Endothelial cell of umbilical vein (primary cell): ENCODE results near the gene LIM2. TPM values are rescaled to one million over a fixed set of nuclear protein-coding genes. Genes with fewer than 3 reads are reported as not detected.

Experiments
- BruUV-seq: library from RNA; stranded (reverse); fragments of 400-500 nt; replicated peaks from 2 replicates; lab custom pipeline; 2021; lab: Mats Ljungman, UMichigan
- CTCF ChIA-PET: fragments of 300-600, 350-600 bp; sonication (Branson Sonifier 250); formaldehyde crosslinking; loops from one replicate; lab custom pipeline; 2021; ENCODE audit warnings: antibody characterized with exemption, inconsistent platforms; lab: Charles Lee
- POLR2A ChIA-PET: fragments of 300-600, 350-600 bp; sonication (Branson Sonifier 250); formaldehyde crosslinking; loops from one replicate; lab custom pipeline; 2021; ENCODE audit warnings: antibody characterized with exemption, inconsistent platforms; lab: Charles Lee
- DNase-seq: peaks from one replicate; pipeline ENCODE4 v3.0.0-alpha.2; 2011; ENCODE audit warnings: low read depth, low spot score
- FAIRE-seq: peaks from 2 replicates; lab custom pipeline; 2011; peaks lifted over from hg19 to GRCh38; lab: Jason Lieb, UNC
- H2AFZ ChIP-seq: 2 replicates; pipeline ENCODE4 v1.6.0; 2012; ENCODE audit warnings: low read depth, low read length, control low read depth, inconsistent platforms
- H3K27ac ChIP-seq: 2 replicates; pipeline ENCODE4 v1.5.1; 2011; ENCODE audit warnings: low read depth, mild to moderate bottlenecking, control low read depth, low read length, moderate library complexity; ENCODE audit not compliant: insufficient read depth
- H3K27me3 ChIP-seq, 2 experiments: 2 replicates each; pipeline versions ENCODE4 v1.6.0 to v1.6.1; 2011; ENCODE audit warnings: low read length in 2 of 2, mixed read lengths in 1 of 2; ENCODE audit not compliant: control insufficient read depth in 2 of 2, insufficient read depth in 2 of 2
- H3K36me3 ChIP-seq, 2 experiments: 2 replicates in 1 of 2; 3 replicates in 1 of 2; pipeline ENCODE4 v1.5.1; 2011; ENCODE audit warnings: low read length in 2 of 2, mild to moderate bottlenecking in 1 of 2, moderate library complexity in 1 of 2; ENCODE audit not compliant: control insufficient read depth in 2 of 2, insufficient read depth in 2 of 2; ENCODE audit errors: extremely low read depth in 1 of 2
- H3K4me1 ChIP-seq: 3 replicates; pipeline ENCODE4 v1.5.1; 2011; ENCODE audit warnings: mild to moderate bottlenecking, low read length; ENCODE audit not compliant: control insufficient read depth, insufficient read depth; ENCODE audit errors: extremely low read depth
- H3K4me2 ChIP-seq: 2 replicates; pipeline ENCODE4 v1.6.1; 2011; ENCODE audit warnings: low read length, control low read depth, mixed read lengths; ENCODE audit not compliant: insufficient read depth
- H3K4me3 ChIP-seq, 3 experiments: fragments of 200-600 bp in 1 of 3; sonication (generic), shearing (Covaris generic) in 1 of 3; replicated peaks in 1 of 3; 2 replicates each; pipeline ENCODE4 v1.5.1; 2011 to 2016; ENCODE audit warnings: control low read depth in 3 of 3, low read length in 3 of 3, mild to moderate bottlenecking in 2 of 3, inconsistent platforms in 1 of 3, low read depth in 1 of 3, moderate library complexity in 1 of 3; ENCODE audit not compliant: insufficient read depth in 1 of 3
- H3K79me2 ChIP-seq: 2 replicates; pipeline ENCODE4 v1.6.0; 2012; ENCODE audit warnings: low read length, inconsistent platforms; ENCODE audit not compliant: control insufficient read depth, insufficient read depth
- H3K9ac ChIP-seq: replicated peaks from 2 replicates; pipeline ENCODE3; 2011; ENCODE audit warnings: low read length, control low read depth; ENCODE audit not compliant: insufficient read depth; ENCODE audit errors: extremely low read depth
- H3K9me1 ChIP-seq: replicated peaks from 3 replicates; pipeline ENCODE4 v1.6.0; 2011; ENCODE audit warnings: mild to moderate bottlenecking, low read length; ENCODE audit not compliant: control insufficient read depth, insufficient read depth; ENCODE audit errors: extremely low read depth
- H3K9me3 ChIP-seq: replicated peaks from 2 replicates; pipeline ENCODE4 v1.5.1; 2012; ENCODE audit warnings: low read length, inconsistent platforms; ENCODE audit not compliant: control insufficient read depth, insufficient read depth
- H4K20me1 ChIP-seq: replicated peaks from 2 replicates; pipeline ENCODE3; 2011; ENCODE audit warnings: mild to moderate bottlenecking, low read length; ENCODE audit not compliant: control insufficient read depth, insufficient read depth; ENCODE audit errors: extremely low read depth
- EZH2 ChIP-seq: IDR thresholded peaks from 2 replicates; pipeline ENCODE4 v1.6.1; 2012; ENCODE audit warnings: borderline replicate concordance, low read depth, mild to moderate bottlenecking, moderate library complexity, low read length, inconsistent platforms; ENCODE audit not compliant: severe bottlenecking
- FOS ChIP-seq: IDR thresholded peaks from 2 replicates; pipeline ENCODE4 v1.6.1; 2011; ENCODE audit warnings: mild to moderate bottlenecking, low read length, moderate library complexity, borderline replicate concordance; ENCODE audit not compliant: insufficient read depth
- GATA2 ChIP-seq: IDR thresholded peaks from 2 replicates; pipeline ENCODE4 v1.7.0; 2011; ENCODE audit warnings: low read depth, mild to moderate bottlenecking, moderate library complexity, mixed read lengths, low read length; ENCODE audit not compliant: insufficient read length, insufficient read depth
- JUN ChIP-seq: IDR thresholded peaks from 2 replicates; pipeline ENCODE4 v1.6.1; 2011; ENCODE audit warnings: borderline replicate concordance, low read depth; ENCODE audit not compliant: insufficient read length, insufficient read depth
- MYC ChIP-seq: IDR thresholded peaks from one replicate; pipeline ENCODE4 v1.6.1; 2011; ENCODE audit warnings: mild to moderate bottlenecking, low read depth, low read length
- POLR2A ChIP-seq: IDR thresholded peaks from 2 replicates; pipeline ENCODE4 v1.6.1; 2012; ENCODE audit warnings: low read depth, mild to moderate bottlenecking, control low read depth, low read length
- POLR2AphosphoS5 ChIP-seq: IDR thresholded peaks from 2 replicates; pipeline ENCODE4 v1.6.1; 2012; ENCODE audit warnings: low read depth, mild to moderate bottlenecking, control low read depth, low read length, moderate library complexity; ENCODE audit not compliant: insufficient read depth
- dilution Hi-C: fragments of 300-500 bp; cut with MboI; formaldehyde crosslinking; loops from one replicate; pipeline ENCODE4 v1.15.0; 2019; ENCODE audit warnings: low sequenced_read_pairs; ENCODE audit not compliant: extremely low pct_ligation_motif_present
- intact Hi-C: fragments of 100-400 bp; cut with micrococcal nuclease; formaldehyde crosslinking; loops from one replicate; pipeline ENCODE4 v1.10.0; 2022
- polyA plus RNA-seq, 4 experiments: library from polyadenylated mRNA; depleted of rRNA in 3 of 4; stranded (reverse) in 3 of 4; unstranded in 1 of 4; fragments of >200 nt; gene quantifications; 2 replicates each; pipeline versions ENCODE4 v1.2.1 to v1.2.3, GENCODE V29; 2011 to 2012; ENCODE audit warnings: missing spikeins in 1 of 4
- total RNA-seq: library from RNA; stranded (reverse); gene quantifications from 2 replicates; pipeline ENCODE4 v1.2.3, GENCODE V29; 2021
- TF ChIP-seq, protein P1 (sequence below): IDR thresholded peaks from 2 replicates; pipeline ENCODE4 v1.6.1; 2011; ENCODE audit not compliant: insufficient read depth, insufficient read length
- TF ChIP-seq, protein P2 (sequence below), 2 donors: IDR thresholded peaks; 1 replicate in 1 of 2; 2 replicates in 1 of 2; pipeline ENCODE4 v1.5.1; 2011; ENCODE audit warnings: low read length in 2 of 2, mild to moderate bottlenecking in 2 of 2, moderate library complexity in 2 of 2, control low read depth in 1 of 2, inconsistent platforms in 1 of 2, low read depth in 1 of 2; ENCODE audit not compliant: insufficient read depth in 1 of 2; ENCODE audit errors: extremely low read depth in 1 of 2

Gene LIM2
- total and polyA plus RNA-seq, 2 donors (not counting 3 experiments of a cell fraction or from before 2014, with no cell fraction given) = not detected

DNA sequence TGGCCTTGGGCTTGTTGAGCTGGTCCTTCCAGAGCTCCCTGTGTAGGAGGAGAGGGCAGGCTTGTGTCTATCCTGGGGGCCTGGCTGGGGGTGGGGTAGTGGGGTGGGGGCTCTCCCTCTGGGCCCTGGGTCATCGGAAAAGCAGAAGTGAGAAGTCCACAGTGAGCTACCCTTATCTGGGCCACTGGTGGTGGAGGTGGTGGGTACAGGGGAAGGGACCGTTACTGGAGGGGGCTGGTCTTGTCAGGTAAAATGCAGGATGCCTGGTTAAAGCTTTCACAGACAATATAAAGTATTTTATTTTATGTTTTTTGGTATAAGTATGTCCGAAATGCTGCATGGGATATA, 30.0 kb upstream of the LIM2 start:
- POLR2A ChIA-PET = no interaction called here
- CTCF ChIA-PET = interaction anchor here (0.9 to 3.1 kb wide), 4 partner anchors 10 to 243 kb away, joined by 3 to 10 read pairs (median 4); partner anchors contain the start of gene NKG7
- TF ChIP-seq GATA2 (no peak), POLR2AphosphoS5 (no peak), JUN (no peak), POLR2A (no peak), EZH2 (no peak)
- TF ChIP-seq, protein P1, sequence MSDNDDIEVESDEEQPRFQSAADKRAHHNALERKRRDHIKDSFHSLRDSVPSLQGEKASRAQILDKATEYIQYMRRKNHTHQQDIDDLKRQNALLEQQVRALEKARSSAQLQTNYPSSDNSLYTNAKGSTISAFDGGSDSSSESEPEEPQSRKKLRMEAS = no peak
- H3K9ac ChIP-seq = no peak overlapping the region
- dilution Hi-C loops (no loop called here), intact Hi-C loops (no loop called here)
- no peaks in the 10 kb centered on the region for H3K9me1 ChIP-seq
- no peak overlapping the region for H2AFZ ChIP-seq
- H3K36me3 ChIP-seq = no peaks in the 10 kb centered on the region
- no peaks in the 10 kb centered on the region for H3K27me3 ChIP-seq
- no peak for DNase-seq
- H3K4me2 ChIP-seq = no peak overlapping the region
- no peaks in the 10 kb centered on the region for H3K4me1 ChIP-seq
- no TSS peak for BruUV-seq
- no peaks in the 10 kb centered on the region for H3K9me3 ChIP-seq
- no peaks in the 10 kb centered on the region for H3K79me2 ChIP-seq
- H3K4me3 ChIP-seq = no peak overlapping the region
- FAIRE-seq = no peak
- H3K27ac ChIP-seq = no peak overlapping the region
- H4K20me1 ChIP-seq = no peaks in the 10 kb centered on the region

DNA sequence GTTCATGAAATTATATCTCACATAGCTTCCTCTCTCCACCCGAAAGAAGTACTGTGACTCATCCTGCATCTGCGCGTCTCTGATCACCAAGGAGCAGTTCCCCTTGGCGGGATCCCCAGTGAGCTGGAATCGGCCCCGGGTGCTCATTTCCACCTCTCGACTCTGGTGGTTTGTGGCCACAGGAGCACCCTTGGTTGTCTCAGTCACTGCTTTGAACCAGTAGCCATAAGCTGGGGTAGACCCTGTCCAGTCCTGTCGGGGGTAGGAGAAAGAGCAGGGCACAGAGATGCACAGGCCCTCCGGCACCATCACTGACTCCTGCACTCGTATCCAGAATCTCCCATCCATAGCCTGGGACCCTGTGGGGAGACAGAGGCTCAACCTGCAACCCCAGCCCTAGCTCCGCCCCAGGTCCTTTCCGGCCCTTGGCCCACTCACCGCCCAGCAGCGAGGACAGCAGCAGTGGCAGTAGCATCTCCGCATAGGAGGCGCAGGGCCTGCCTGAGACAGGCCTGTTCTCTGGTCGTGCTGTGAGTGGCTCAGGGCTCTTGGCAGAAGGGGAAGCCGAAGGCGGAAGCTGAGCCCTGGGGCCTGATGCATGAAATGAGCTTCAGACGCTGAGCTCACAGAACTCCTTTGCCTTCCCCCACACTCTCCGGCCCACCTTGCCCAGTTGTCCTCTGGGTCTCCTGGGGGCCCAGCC, 29.5 kb upstream of the LIM2 start, which contains the start of gene SIGLEC10:
Gene SIGLEC10, minus strand, starts transcription at position 536 of the 703 bp plus-strand sequence. Its CDS starts 61 bp downstream, at position 475.
- H3K4me2 ChIP-seq = no peak within 1 kb of the TSS
- no peak within 1 kb of the TSS for H3K9ac ChIP-seq
- H3K4me3 ChIP-seq = no peak within 1 kb of the TSS
- intact Hi-C loops = no loop called here
- H3K36me3 ChIP-seq = no peaks in the 10 kb centered on the region
- dilution Hi-C loops = no loop called here
- no peaks in the 10 kb centered on the region for H4K20me1 ChIP-seq
- TF ChIP-seq FOS (no peak), JUN (no peak), POLR2AphosphoS5 (no peak), MYC (no peak), GATA2 (no peak)
- TF ChIP-seq, protein P2, sequence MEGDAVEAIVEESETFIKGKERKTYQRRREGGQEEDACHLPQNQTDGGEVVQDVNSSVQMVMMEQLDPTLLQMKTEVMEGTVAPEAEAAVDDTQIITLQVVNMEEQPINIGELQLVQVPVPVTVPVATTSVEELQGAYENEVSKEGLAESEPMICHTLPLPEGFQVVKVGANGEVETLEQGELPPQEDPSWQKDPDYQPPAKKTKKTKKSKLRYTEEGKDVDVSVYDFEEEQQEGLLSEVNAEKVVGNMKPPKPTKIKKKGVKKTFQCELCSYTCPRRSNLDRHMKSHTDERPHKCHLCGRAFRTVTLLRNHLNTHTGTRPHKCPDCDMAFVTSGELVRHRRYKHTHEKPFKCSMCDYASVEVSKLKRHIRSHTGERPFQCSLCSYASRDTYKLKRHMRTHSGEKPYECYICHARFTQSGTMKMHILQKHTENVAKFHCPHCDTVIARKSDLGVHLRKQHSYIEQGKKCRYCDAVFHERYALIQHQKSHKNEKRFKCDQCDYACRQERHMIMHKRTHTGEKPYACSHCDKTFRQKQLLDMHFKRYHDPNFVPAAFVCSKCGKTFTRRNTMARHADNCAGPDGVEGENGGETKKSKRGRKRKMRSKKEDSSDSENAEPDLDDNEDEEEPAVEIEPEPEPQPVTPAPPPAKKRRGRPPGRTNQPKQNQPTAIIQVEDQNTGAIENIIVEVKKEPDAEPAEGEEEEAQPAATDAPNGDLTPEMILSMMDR (IDR thresholded peaks at IDR 0.05; ENCODE audit: extremely low read depth in 1 of 2, insufficient read depth in 1 of 2, low read depth in 1 of 2, low read length in 2 of 2) = no peak
- no peaks in the 10 kb centered on the region for H3K27me3 ChIP-seq
- DNase-seq (no peak), FAIRE-seq (no peak)
- H3K79me2 ChIP-seq = no peaks in the 10 kb centered on the region
- no peaks in the 10 kb centered on the region for H3K4me1 ChIP-seq
- H3K9me3 ChIP-seq = no peaks in the 10 kb centered on the region
- no peaks in the 10 kb centered on the region for H3K9me1 ChIP-seq
- no peak within 1 kb of the TSS for H3K27ac ChIP-seq
- ChIA-PET POLR2A (no interaction called here), CTCF (interaction anchor here (0.9 to 3.1 kb wide), 4 partner anchors 9 to 244 kb away, joined by 3 to 10 read pairs (median 4); partner anchors contain the start of gene NKG7)
- BruUV-seq = no TSS peak
- H2AFZ ChIP-seq = no peak within 1 kb of the TSS
